Measurements from ENCODE around the gene DYDC2.

The DYDC2 gene

GRCh38 chr10:80372675-80373074 lies 16.1 kb downstream of the DYDC2 start:
- no peak for DNase-seq

GRCh38 chr10:80373502-80373901 lies 16.9 kb downstream of the DYDC2 start:
- no peak for DNase-seq

GRCh38 chr10:80379701-80380100 lies 23.1 kb downstream of the DYDC2 start:
- DNase-seq, result no peak

GRCh38 chr10:80380185-80380584 lies 23.6 kb downstream of the DYDC2 start:
- no peak for DNase-seq

- peak in 3 of 5 experiments; percentile 3 to 77 (median 30) for DNase-seq
These were observed 26.4 kb downstream of the DYDC2 start for GRCh38 chr10:80382989-80383388.

- no peak for DNase-seq
These were observed 34.2 kb downstream of the DYDC2 start for GRCh38 chr10:80390740-80391139.

GRCh38 chr10:80392250-80392649 lies 35.7 kb downstream of the DYDC2 start:
- no peak for DNase-seq

- DNase-seq, result no peak
These were observed 37.9 kb downstream of the DYDC2 start for GRCh38 chr10:80394358-80394916.

- no peak for DNase-seq
These were observed 40.4 kb downstream of the DYDC2 start for GRCh38 chr10:80397014-80397413.

- no peak for DNase-seq
These were observed 43.7 kb downstream of the DYDC2 start for GRCh38 chr10:80400136-80400804.

- no peak for DNase-seq
These were observed 48.5 kb downstream of the DYDC2 start for GRCh38 chr10:80405035-80405434.

GRCh38 chr10:80405626-80406025 lies 49.0 kb downstream of the DYDC2 start:
- DNase-seq, result no peak

GRCh38 chr10:80406204-80406603 lies 49.6 kb downstream of the DYDC2 start:
- DNase-seq, result no peak

GRCh38 chr10:80407812-80408241 lies 51.2 kb downstream of the DYDC2 start:
- DNase-seq, result peak in 2 of 5 experiments; percentile 18 to 22

- DNase-seq, result peak; percentile 54 to 79 (median 64)
These were observed 51.9 kb downstream of the DYDC2 start, which contains the start of gene PRXL2A for GRCh38 chr10:80408242-80409101. Gene PRXL2A (plus strand): TSS chr10:80408551. CDS start chr10:80420468, 11,917 bp downstream.

- no peak for DNase-seq
These were observed 52.5 kb downstream of the DYDC2 start for GRCh38 chr10:80409121-80409520.

GRCh38 chr10:80410122-80410521 lies 53.5 kb downstream of the DYDC2 start:
- no peak for DNase-seq

- DNase-seq, result no peak
These were observed 54.1 kb downstream of the DYDC2 start for GRCh38 chr10:80410578-80411145.

GRCh38 chr10:80411267-80411668 lies 54.7 kb downstream of the DYDC2 start:
- no peak for DNase-seq

- no peak for DNase-seq
These were observed 55.2 kb downstream of the DYDC2 start for GRCh38 chr10:80411681-80412220.

GRCh38 chr10:80412486-80412885 lies 55.9 kb downstream of the DYDC2 start:
- DNase-seq, result no peak

GRCh38 chr10:80413271-80413996 lies 56.9 kb downstream of the DYDC2 start:
- DNase-seq, result no peak

Measured in T-helper 2 cell (primary cell).